BJ (cell line): ENCODE data around the gene CD247. TPM values are rescaled to one million over a fixed set of nuclear protein-coding genes. Genes with fewer than 3 reads are reported as not detected.

Experiments used
- CTCF ChIA-PET: fragments of 350-600 bp; formaldehyde crosslinking; extraction: SDS; loops from one replicate; lab custom pipeline; 2021; ENCODE audit warnings: antibody characterized with exemption, inconsistent platforms; lab: Yijun Ruan, JAX
- POLR2A ChIA-PET: fragments of 300-600 bp; sonication (Branson Sonifier 250); formaldehyde crosslinking; extraction: SDS; loops from one replicate; lab custom pipeline; 2021; ENCODE audit warnings: antibody characterized with exemption; lab: Charles Lee
- DNase-seq: peaks from one replicate; pipeline ENCODE4 v3.0.0-alpha.2; 2011; ENCODE audit warnings: low read depth
- H3K27me3 ChIP-seq: 2 replicates; pipeline ENCODE4 v1.6.0; 2011; ENCODE audit warnings: low read length; ENCODE audit not compliant: control insufficient read depth, insufficient read depth
- H3K36me3 ChIP-seq: 2 replicates; pipeline ENCODE4 v1.5.1; 2011; ENCODE audit warnings: low read length; ENCODE audit not compliant: control insufficient read depth, insufficient read depth
- H3K4me3 ChIP-seq: 2 replicates; pipeline ENCODE4 v1.5.1; 2011; ENCODE audit warnings: low read depth, mild to moderate bottlenecking, control low read depth, low read length
- CTCF ChIP-seq: IDR thresholded peaks from 2 replicates; pipeline ENCODE4 v1.5.1; 2011; ENCODE audit warnings: low read depth, mild to moderate bottlenecking, control low read depth, inconsistent platforms, low read length, moderate library complexity; ENCODE audit not compliant: insufficient read depth
- polyA plus RNA-seq: library from polyadenylated mRNA; depleted of rRNA; stranded (reverse); fragments of >200 nt; gene quantifications from 2 replicates; pipeline ENCODE4 v1.2.3, GENCODE V29; 2011

The CD247 gene
- polyA plus RNA-seq, 1 experiment = not detected

- ChIA-PET CTCF (interaction anchor here (1.2 kb wide), 1 partner anchor 92 kb away, joined by 3 read pairs; no protein-coding TSS in a partner anchor), POLR2A (no interaction called here)
- TF ChIP-seq CTCF = no peak
- no peak overlapping the region for H3K4me3 ChIP-seq
- H3K27me3 ChIP-seq = peaks cover 10% of the 10 kb centered on the region
- DNase-seq = no peak
- no peaks in the 10 kb centered on the region for H3K36me3 ChIP-seq
Observed at GRCh38 chr1:167463875-167464575, 54.3 kb downstream of the CD247 start.

GRCh38 chr1:167463080-167463479 is 55.2 kb downstream of the CD247 start:
- ChIA-PET POLR2A (no interaction called here), CTCF (no interaction called here)
- no peak for TF ChIP-seq CTCF
- Histone ChIP-seq H3K4me3 (no peak overlapping the region), H3K36me3 (no peaks in the 10 kb centered on the region), H3K27me3 (peaks cover 10% of the 10 kb centered on the region)
- no peak for DNase-seq

GRCh38 chr1:167462341-167462740 is 56.0 kb downstream of the CD247 start:
- ChIA-PET POLR2A (no interaction called here), CTCF (no interaction called here)
- no peak for DNase-seq
- peaks cover 11% of the 10 kb centered on the region for H3K27me3 ChIP-seq
- no peak overlapping the region for H3K4me3 ChIP-seq
- H3K36me3 ChIP-seq = no peaks in the 10 kb centered on the region
- TF ChIP-seq CTCF = no peak

GRCh38 chr1:167460836-167461235 is 57.5 kb downstream of the CD247 start:
- no peak overlapping the region for H3K4me3 ChIP-seq
- POLR2A ChIA-PET = no interaction called here
- no peak for DNase-seq
- TF ChIP-seq CTCF = no peak
- CTCF ChIA-PET = no interaction called here
- H3K36me3 ChIP-seq = no peaks in the 10 kb centered on the region
- H3K27me3 ChIP-seq = peaks cover 14% of the 10 kb centered on the region

- POLR2A ChIA-PET = no interaction called here
- Histone ChIP-seq H3K36me3 (no peaks in the 10 kb centered on the region), H3K27me3 (peaks cover 7% of the 10 kb centered on the region), H3K4me3 (no peak overlapping the region)
- DNase-seq = no peak
- CTCF ChIA-PET = no interaction called here
- no peak for TF ChIP-seq CTCF
Observed at GRCh38 chr1:167457936-167458584, 60.3 kb downstream of the CD247 start.
